ENCODE measurements around the gene FANCM. TPM values are rescaled to one million over a fixed set of nuclear protein-coding genes. Genes with fewer than 3 reads are reported as not detected.

Gene FANCM
- total RNA-seq, 1 experiment from 2014 or later = 20.8 TPM

GRCh38 chr14:45204241-45204640, 68.5 kb downstream of the FANCM start:
- POLR2A ChIA-PET (ENCODE audit: low non-redundant PET) = no interaction called here

GRCh38 chr14:45210159-45210558, 74.4 kb downstream of the FANCM start:
- Histone ChIP-seq H3K4me3 (ENCODE audit: low read depth, low read length, poor library complexity, severe bottlenecking) (no peak overlapping the region), H3K27ac (ENCODE audit: low read depth, low read length, poor library complexity, severe bottlenecking) (no peak overlapping the region), H3K36me3 (ENCODE audit: insufficient read depth, low read length, poor library complexity, severe bottlenecking) (peaks cover 66% of the 10 kb centered on the region), H3K4me1 (ENCODE audit: insufficient read depth, low read length, poor library complexity, severe bottlenecking) (no peaks in the 10 kb centered on the region), H3K27me3 (replicated peaks; ENCODE audit: insufficient read depth, low read depth, low read length, poor library complexity) (no peaks in the 10 kb centered on the region), H3K9me3 (ENCODE audit: low read depth, low read length, poor library complexity, severe bottlenecking) (no peaks in the 10 kb centered on the region)
- intact Hi-C loops (cut with micrococcal nuclease; ENCODE audit: unreplicated experiment) = no loop called here
- ChIA-PET CTCF (no interaction called here), POLR2A (ENCODE audit: low non-redundant PET) (no interaction called here)
- no peak for TF ChIP-seq CTCF (conservative IDR thresholded peaks at IDR 0.05; ENCODE audit: low read depth, low read length)
- TF ChIP-seq EZH2 (IDR thresholded peaks at IDR 0.05; ENCODE audit: borderline replicate concordance, low read depth, low read length, poor library complexity, severe bottlenecking) = no peak
- no peak for DNase-seq (ENCODE audit: low spot score)
- BruUV-seq (replicated peaks) = no TSS peak

More at GRCh38 chr14:45204241-45204640, 68.5 kb downstream of the FANCM start:
- TF ChIP-seq EZH2 (IDR thresholded peaks at IDR 0.05; ENCODE audit: borderline replicate concordance, low read depth, low read length, poor library complexity, severe bottlenecking) (no peak), CTCF (conservative IDR thresholded peaks at IDR 0.05; ENCODE audit: low read depth, low read length) (no peak)
- Histone ChIP-seq H3K4me3 (ENCODE audit: low read depth, low read length, poor library complexity, severe bottlenecking) (no peak overlapping the region), H3K36me3 (ENCODE audit: insufficient read depth, low read length, poor library complexity, severe bottlenecking) (peaks cover 52% of the 10 kb centered on the region), H3K9me3 (ENCODE audit: low read depth, low read length, poor library complexity, severe bottlenecking) (no peaks in the 10 kb centered on the region), H3K27me3 (replicated peaks; ENCODE audit: insufficient read depth, low read depth, low read length, poor library complexity) (no peaks in the 10 kb centered on the region), H3K27ac (ENCODE audit: low read depth, low read length, poor library complexity, severe bottlenecking) (no peak overlapping the region), H3K4me1 (ENCODE audit: insufficient read depth, low read length, poor library complexity, severe bottlenecking) (no peaks in the 10 kb centered on the region)
- DNase-seq (ENCODE audit: low spot score) = no peak
- CTCF ChIA-PET = no interaction called here
- intact Hi-C loops (cut with micrococcal nuclease; ENCODE audit: unreplicated experiment) = no loop called here
- BruUV-seq (replicated peaks) = no TSS peak

- peaks cover 63% of the 10 kb centered on the region for H3K36me3 ChIP-seq (ENCODE audit: insufficient read depth, low read length, poor library complexity, severe bottlenecking)
- no peak for DNase-seq (ENCODE audit: low spot score)
- H3K4me1 ChIP-seq (ENCODE audit: insufficient read depth, low read length, poor library complexity, severe bottlenecking) = no peaks in the 10 kb centered on the region
- intact Hi-C loops (cut with micrococcal nuclease; ENCODE audit: unreplicated experiment) = no loop called here
- ChIA-PET POLR2A (ENCODE audit: low non-redundant PET) (no interaction called here), CTCF (no interaction called here)
- H3K9me3 ChIP-seq (ENCODE audit: low read depth, low read length, poor library complexity, severe bottlenecking) = no peaks in the 10 kb centered on the region
- no TSS peak for BruUV-seq (replicated peaks)
- H3K4me3 ChIP-seq (ENCODE audit: low read depth, low read length, poor library complexity, severe bottlenecking) = no peak overlapping the region
- TF ChIP-seq EZH2 (IDR thresholded peaks at IDR 0.05; ENCODE audit: borderline replicate concordance, low read depth, low read length, poor library complexity, severe bottlenecking) = no peak
- no peak for TF ChIP-seq CTCF (conservative IDR thresholded peaks at IDR 0.05; ENCODE audit: low read depth, low read length)
- no peaks in the 10 kb centered on the region for H3K27me3 ChIP-seq (replicated peaks; ENCODE audit: insufficient read depth, low read depth, low read length, poor library complexity)
- no peak overlapping the region for H3K27ac ChIP-seq (ENCODE audit: low read depth, low read length, poor library complexity, severe bottlenecking)
Observed at GRCh38 chr14:45211295-45211694, 75.6 kb downstream of the FANCM start.

All from A673 (cell line).